NCI-H128 (cell line): ENCODE data around the gene NFATC2.

Experiments
- DNase-seq: peaks from one replicate; lab custom pipeline; 2025; ENCODE audit not compliant: unreplicated experiment; lab: John Stamatoyannopoulos, UW

NFATC2 gene

GRCh38 chr20:51454250-51454865 lies 88.2 kb downstream of the NFATC2 start:
- no peak for DNase-seq

- no peak for DNase-seq
Observed at GRCh38 chr20:51452734-51453365, 89.7 kb downstream of the NFATC2 start.

GRCh38 chr20:51452091-51452613 lies 90.4 kb downstream of the NFATC2 start:
- no peak for DNase-seq

GRCh38 chr20:51451484-51451883 lies 91.0 kb downstream of the NFATC2 start:
- no peak for DNase-seq

- DNase-seq, result no peak
Observed at GRCh38 chr20:51450984-51451383, 91.5 kb downstream of the NFATC2 start.

DNA sequence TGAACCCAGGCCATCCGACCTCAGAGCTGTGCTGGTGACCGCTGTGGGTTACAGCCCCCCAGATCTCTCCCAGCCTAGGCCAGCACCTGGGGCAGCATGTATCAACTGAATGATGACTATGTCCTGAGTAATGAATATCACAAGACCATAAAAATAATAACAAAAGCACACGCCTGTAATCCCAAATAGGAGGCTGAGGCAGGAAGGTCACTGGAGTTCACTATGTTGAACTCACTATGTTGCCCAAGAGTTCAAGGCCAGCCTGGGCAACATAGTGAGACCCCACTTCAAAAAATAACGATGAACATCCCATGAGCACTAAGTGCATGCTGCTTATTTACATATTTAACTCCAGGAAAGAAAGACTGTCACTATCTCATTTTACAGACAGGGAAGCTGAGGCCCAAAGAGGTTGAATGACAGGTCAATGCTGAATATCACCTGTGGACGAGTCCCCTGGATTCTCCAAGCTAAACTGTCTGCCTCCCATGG lies 92.3 kb downstream of the NFATC2 start:
- DNase-seq, result no peak

- DNase-seq, result no peak
Observed at GRCh38 chr20:51449498-51450220, 92.9 kb downstream of the NFATC2 start.

GRCh38 chr20:51447765-51448148 lies 94.8 kb downstream of the NFATC2 start:
- DNase-seq, result no peak

DNA sequence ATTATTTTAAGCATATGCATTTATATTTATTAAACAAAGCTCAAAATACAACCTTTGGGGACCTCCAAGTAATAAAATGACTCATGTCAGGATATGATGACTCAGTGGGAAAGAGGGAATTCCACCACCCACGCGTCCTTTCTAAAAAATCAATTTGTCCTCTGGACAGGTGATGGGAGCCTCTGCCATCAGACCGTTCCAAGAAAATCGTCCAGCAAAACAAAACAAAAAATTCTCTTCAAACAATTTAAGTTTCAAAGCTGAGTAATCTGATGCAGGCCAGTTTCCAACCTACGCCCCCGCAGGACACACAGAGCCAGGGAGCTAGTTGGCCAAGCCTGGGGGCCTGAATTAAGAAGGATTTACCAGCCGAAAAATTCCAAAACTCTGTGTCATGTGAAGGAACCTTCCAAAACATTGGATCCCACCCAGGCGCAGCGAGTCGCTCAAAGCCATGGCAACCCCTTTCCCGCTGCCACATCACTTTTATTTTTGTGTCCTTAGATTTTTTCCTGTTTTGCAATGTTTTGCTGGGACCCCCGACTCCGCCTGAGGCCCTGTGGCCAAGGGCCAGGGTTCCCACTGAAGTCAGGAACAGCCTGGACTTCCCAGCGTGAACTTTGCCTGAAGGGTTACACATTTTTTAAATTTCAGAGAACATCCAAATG lies 95.3 kb downstream of the NFATC2 start:
- no peak for DNase-seq

DNA sequence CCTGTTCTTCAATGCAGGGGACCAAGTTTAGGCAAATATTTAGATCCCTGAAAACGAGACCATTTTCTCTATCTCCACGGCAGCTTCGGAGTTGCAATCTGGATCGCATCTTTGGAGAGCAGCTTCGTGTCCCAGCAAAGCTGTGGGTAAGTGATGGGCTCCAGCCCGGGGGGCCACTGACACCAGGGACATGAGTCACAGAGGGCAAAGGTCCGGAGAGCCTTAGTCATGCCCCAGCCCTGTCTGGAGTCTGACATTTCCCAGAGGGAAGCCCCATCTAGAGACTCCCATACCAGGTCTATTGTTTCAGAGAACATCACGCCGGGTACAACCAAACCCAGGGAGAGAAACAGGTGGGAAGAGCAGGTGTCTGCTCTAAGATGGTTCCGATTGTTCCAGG lies 95.9 kb downstream of the NFATC2 start:
- no peak for DNase-seq

GRCh38 chr20:51446230-51446629 lies 96.3 kb downstream of the NFATC2 start:
- DNase-seq, result no peak

DNA sequence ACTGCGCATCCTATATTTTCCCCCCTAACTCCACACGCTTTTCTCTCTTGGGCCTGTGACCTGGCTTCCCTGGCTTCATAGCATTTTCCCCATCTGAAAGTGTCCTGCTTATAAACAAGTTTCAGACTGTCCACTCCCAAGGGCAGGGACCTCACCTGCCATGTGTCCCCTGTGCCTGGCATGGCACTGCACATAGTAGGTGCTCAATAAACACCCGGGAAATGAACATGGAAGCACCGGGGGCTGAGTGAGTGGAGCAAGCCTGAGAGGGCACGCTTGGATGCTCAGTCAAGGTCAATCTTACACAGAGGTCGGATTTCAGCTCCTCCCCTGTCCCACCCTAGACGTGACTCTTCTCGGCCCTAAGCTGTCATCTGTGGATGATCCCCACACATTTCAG lies 96.9 kb downstream of the NFATC2 start:
- no peak for DNase-seq

DNA sequence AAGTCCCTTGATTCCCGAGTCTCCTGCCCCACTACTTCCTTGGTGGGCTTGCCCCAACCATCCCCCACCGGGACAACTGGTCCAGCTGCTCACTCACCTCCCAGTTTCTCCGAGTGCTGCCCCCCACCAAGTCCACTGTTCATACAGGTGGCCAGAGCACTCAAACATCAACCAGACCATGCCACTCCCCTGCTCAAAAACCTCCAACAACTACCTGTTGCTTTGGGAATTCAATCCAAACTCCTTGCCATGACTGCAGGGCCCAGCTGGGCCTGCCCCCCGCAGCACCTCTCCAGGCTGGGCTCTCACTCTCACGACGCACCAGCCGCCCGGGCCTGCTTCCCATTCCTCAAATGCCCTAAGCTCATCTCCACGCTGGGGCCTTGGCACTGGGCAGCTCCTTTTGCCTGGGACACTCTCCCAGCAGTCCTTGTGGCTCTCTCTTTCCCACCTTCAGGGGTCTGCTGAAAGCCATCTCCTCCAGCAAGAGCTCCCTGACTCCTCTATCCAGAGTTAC lies 97.5 kb downstream of the NFATC2 start:
- DNase-seq, result no peak

GRCh38 chr20:51444467-51444866 lies 98.1 kb downstream of the NFATC2 start:
- no peak for DNase-seq

DNA sequence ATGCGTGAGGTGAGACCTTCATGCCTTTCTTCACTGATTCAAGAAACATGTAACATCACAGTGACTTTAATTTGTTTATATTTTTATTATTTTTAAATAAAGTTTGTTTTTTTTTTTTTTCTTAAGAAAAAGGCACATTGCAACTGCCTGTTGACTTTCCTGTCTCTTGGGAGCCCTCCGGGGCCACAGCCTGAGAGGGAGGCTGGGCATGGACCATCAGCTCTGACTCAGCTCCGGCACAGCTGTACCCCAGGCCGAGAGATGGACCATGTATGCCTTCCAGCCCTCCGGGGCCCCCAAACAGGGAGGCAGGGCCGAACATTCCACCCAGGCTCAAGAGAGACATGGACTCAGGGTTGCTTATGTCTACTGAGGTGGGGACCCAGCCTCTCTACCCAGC lies 99.9 kb downstream of the NFATC2 start:
- no peak for DNase-seq

- DNase-seq, result no peak
Observed at GRCh38 chr20:51440589-51440988, 101.9 kb downstream of the NFATC2 start.

- no peak for DNase-seq
Observed at GRCh38 chr20:51439160-51439689, 103.3 kb downstream of the NFATC2 start.

DNA sequence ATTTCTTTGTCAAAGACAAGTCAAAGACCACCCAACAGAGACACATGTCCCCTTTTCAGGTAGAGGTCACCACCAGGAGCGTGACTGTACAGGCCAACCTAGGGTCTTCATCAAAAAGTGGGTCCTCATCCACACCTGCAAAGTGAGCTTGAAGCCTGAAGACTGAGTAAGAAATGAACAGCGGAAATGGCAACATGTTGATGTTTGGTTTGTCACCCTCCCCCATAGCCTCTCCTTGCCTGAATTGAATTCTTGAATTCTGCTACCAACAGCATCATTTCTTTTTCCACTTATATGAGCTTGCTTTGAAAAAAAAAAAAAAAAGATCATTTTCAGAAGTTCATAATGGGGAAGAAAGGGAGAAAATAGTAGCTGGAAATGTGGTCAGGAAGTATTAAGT lies 104.4 kb downstream of the NFATC2 start:
- no peak for DNase-seq

DNA sequence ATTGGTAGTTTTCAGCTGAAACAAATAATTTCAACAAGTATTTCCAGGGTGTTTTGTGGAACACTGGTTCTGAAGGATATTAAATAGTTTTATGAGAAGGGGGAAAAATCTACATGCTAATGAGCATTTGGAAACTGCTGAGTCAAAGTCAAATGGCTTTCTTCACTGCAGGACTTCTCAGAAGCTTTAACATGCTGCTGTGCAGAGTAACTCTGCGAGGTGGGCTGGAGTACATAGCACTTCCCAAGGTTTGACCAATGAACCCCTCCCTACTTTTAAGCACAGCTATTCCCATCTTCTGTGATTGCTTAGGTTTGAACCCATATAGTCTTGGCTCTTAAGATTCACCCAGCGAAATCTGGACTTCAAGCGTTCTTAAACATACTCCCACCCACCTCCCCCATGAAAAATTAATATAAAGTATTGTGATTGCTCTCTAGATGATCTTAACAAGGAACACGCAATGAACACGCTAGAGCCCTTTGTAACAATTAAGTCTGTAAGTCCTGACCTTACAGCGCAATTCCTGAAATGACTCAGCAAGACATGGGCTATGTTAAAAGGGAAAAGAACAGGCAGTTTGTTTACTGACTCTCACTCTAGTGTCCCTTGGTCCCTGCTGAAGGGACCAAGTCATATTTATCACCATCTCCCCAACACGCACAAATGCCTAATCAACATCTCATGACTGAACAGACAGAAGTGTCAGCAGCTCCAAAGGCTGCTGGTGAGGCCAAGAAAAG lies 105.2 kb downstream of the NFATC2 start:
- DNase-seq, result no peak

DNA sequence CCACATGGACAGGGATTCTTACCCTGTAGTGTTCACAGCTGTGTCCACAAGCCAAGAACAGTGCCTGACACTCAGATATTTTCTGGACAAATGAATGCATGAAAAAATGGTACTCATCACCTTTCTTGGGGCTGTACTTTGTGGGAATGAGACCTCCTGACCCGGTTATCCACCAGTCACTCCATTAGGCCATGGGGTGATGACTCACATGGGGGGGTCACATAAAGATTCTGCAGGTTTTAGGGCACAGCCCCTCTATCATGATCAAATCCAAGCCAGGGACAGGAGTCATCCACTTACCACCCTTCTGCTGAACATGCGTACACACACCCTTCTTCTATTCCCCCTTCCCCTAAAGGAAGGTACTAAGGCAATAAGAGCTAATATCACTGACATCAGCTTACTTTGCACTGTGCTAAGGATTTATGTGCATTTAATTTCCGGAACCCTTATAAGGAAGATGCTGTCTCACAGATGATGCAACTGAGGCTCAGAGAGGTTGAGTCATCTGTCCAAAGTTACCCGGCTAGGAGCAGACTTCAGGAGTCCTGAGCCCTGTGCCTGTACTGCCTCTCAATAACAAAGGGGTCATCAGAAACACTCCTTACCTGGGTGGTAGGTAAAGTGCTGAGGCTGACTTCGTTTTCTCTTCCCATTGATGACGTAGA lies 107.8 kb downstream of the NFATC2 start:
- DNase-seq, result no peak
